K562 (cell line): ENCODE measurements around the gene SDF4. TPM values are rescaled to one million over a fixed set of nuclear protein-coding genes. Genes with fewer than 3 reads are reported as not detected.
A peak's percentile ranks its signal among the peaks of the same experiment; 100 is the strongest.

ENCODE experiments used
- CBFA2T2 ChIP-seq: fragments of 450-650 bp; conservative IDR thresholded peaks from 2 replicates; pipeline ENCODE4 v1.6.1; 2017; ENCODE audit warnings: mild to moderate bottlenecking
- COPS2 ChIP-seq: fragments of 450-650 bp; conservative IDR thresholded peaks from 2 replicates; pipeline ENCODE4 v1.6.1; 2016; ENCODE audit warnings: mild to moderate bottlenecking, moderate library complexity
- CREB5 ChIP-seq: fragments of 250-450 bp; sonication (Bioruptor Pico); IDR thresholded peaks from 2 replicates; pipeline ENCODE4 v1.5.0; 2020; ENCODE audit warnings: mild to moderate bottlenecking
- DLX4 ChIP-seq: fragments of 250-450 bp; sonication (Bioruptor Pico); IDR thresholded peaks from 2 replicates; pipeline ENCODE4 v1.6.1; 2021; ENCODE audit warnings: mild to moderate bottlenecking
- GABPA ChIP-seq: fragments of 200-800 bp; sonication (Bioruptor generic); conservative IDR thresholded peaks from 2 replicates; pipeline ENCODE4 v1.6.1; 2016; ENCODE audit warnings: low read depth, missing genetic modification characterization, missing compliant biosample characterization
- GTF2F1 ChIP-seq: IDR thresholded peaks from 2 replicates; pipeline ENCODE4 v1.6.1; 2011; ENCODE audit warnings: low read depth, low read length, improper control_type of control experiment
- HMBOX1 ChIP-seq: sonication (generic); IDR thresholded peaks from 2 replicates; pipeline ENCODE4 v1.6.1; 2016
- HNRNPLL ChIP-seq: fragments of 200-400 bp; formaldehyde crosslinking; IDR thresholded peaks from 2 replicates; pipeline ENCODE4 v1.6.1; 2017; ENCODE audit warnings: low read length, low read depth, mild to moderate bottlenecking; ENCODE audit not compliant: poor library complexity, severe bottlenecking
- KHSRP ChIP-seq: fragments of 450-650 bp; IDR thresholded peaks from 2 replicates; pipeline ENCODE4 v1.6.1; 2017
- KLF16 ChIP-seq: IDR thresholded peaks from 2 replicates; pipeline ENCODE4 v1.6.1; 2016; ENCODE audit warnings: antibody characterized with exemption
- MEF2D ChIP-seq: conservative IDR thresholded peaks from 2 replicates; pipeline ENCODE4 v1.6.1; 2016; ENCODE audit warnings: low read depth, missing genetic modification characterization, missing compliant biosample characterization
- PRMT5 ChIP-seq: sonication (generic); formaldehyde crosslinking; IDR thresholded peaks from 2 replicates; pipeline ENCODE4 v1.5.0; 2020; ENCODE audit warnings: missing genetic modification reagents
- SRF ChIP-seq, 2 experiments: fragments of 250-450, 450-650 bp in 1 of 2; sonication (Bioruptor Pico) in 1 of 2; sonication (generic) in 1 of 2; formaldehyde crosslinking; IDR thresholded peaks; 2 replicates each; pipeline versions ENCODE4 v1.5.0 to v1.5.1; 2020 to 2022; ENCODE audit warnings: mild to moderate bottlenecking in 1 of 2, missing genetic modification reagents in 1 of 2
- TCF15 ChIP-seq: fragments of 250-450 bp; sonication (Bioruptor Pico); IDR thresholded peaks from 2 replicates; pipeline ENCODE4 v1.8.0; 2022; ENCODE audit warnings: moderate library complexity, mild to moderate bottlenecking, inconsistent platforms
- TRIM28 ChIP-seq: fragments of 450-650 bp; IDR thresholded peaks from 2 replicates; pipeline ENCODE4 v1.6.1; 2017
- ZBTB2 ChIP-seq: fragments of 450-650 bp; IDR thresholded peaks from 2 replicates; pipeline ENCODE4 v1.6.1; 2016; ENCODE audit warnings: antibody characterized with exemption
- ZC3H11A ChIP-seq: IDR thresholded peaks from 2 replicates; pipeline ENCODE4 v1.6.1; 2012; ENCODE audit warnings: low read depth, low read length, improper control_type of control experiment
- ZNF12 ChIP-seq: sonication (generic); formaldehyde crosslinking; IDR thresholded peaks from 2 replicates; pipeline ENCODE4 v1.4.0; 2020; ENCODE audit warnings: mild to moderate bottlenecking, missing genetic modification reagents
- ZNF263 ChIP-seq: sonication (generic); formaldehyde crosslinking; IDR thresholded peaks from 2 replicates; pipeline ENCODE4 v1.8.0; 2022; ENCODE audit warnings: mild to moderate bottlenecking, missing genetic modification reagents, borderline replicate concordance
- ZNF75A ChIP-seq: fragments of 450-650 bp; formaldehyde crosslinking; IDR thresholded peaks from 2 replicates; pipeline ENCODE4 v1.4.0; 2020; ENCODE audit warnings: mild to moderate bottlenecking
- polyA plus RNA-seq, 8 experiments: library from polyadenylated mRNA; depleted of rRNA in 4 of 8; stranded (reverse) in 5 of 8; unstranded in 3 of 8; fragments of >200 nt; fragmentation: Nextera tagmentation in 2 of 8; fragmentation: Illumina TruSeq in 1 of 8; extraction: Ambion mirVana in 2 of 8; extraction: Trizol in 1 of 8; gene quantifications; 2 replicates each; pipeline versions ENCODE4 v1.2.1 to v1.2.3, GENCODE V29; 2011 to 2014; ENCODE audit warnings: inconsistent platforms in 1 of 8, missing spikeins in 1 of 8
- total RNA-seq, 7 experiments: library from RNA; depleted of rRNA in 6 of 7; stranded (reverse); fragments of >200 nt in 6 of 7; fragmentation: Illumina TruSeq in 2 of 7; extraction: Trizol in 2 of 7; gene quantifications; 2 replicates each; pipeline versions ENCODE4 v1.2.1 to v1.2.3, GENCODE V29; 2011 to 2021; ENCODE audit warnings: low replicate concordance in 1 of 7
- TF ChIP-seq, protein P1 (sequence below): fragments of 450-650 bp; formaldehyde crosslinking; IDR thresholded peaks from 2 replicates; pipeline ENCODE4 v1.4.0; 2022; ENCODE audit warnings: missing genetic modification characterization
- TF ChIP-seq, protein P2 (sequence below): fragments of 250-450 bp; sonication (Bioruptor Pico); IDR thresholded peaks from 2 replicates; pipeline ENCODE4 v1.4.0; 2020; ENCODE audit warnings: mild to moderate bottlenecking, moderate library complexity

The SDF4 gene
- total and polyA plus RNA-seq, 9 of the 15 experiments (the other 6 are each of a cell fraction or from before 2014, with no cell fraction given) = 0.35 to 160 (median 65.2) TPM

DNA sequence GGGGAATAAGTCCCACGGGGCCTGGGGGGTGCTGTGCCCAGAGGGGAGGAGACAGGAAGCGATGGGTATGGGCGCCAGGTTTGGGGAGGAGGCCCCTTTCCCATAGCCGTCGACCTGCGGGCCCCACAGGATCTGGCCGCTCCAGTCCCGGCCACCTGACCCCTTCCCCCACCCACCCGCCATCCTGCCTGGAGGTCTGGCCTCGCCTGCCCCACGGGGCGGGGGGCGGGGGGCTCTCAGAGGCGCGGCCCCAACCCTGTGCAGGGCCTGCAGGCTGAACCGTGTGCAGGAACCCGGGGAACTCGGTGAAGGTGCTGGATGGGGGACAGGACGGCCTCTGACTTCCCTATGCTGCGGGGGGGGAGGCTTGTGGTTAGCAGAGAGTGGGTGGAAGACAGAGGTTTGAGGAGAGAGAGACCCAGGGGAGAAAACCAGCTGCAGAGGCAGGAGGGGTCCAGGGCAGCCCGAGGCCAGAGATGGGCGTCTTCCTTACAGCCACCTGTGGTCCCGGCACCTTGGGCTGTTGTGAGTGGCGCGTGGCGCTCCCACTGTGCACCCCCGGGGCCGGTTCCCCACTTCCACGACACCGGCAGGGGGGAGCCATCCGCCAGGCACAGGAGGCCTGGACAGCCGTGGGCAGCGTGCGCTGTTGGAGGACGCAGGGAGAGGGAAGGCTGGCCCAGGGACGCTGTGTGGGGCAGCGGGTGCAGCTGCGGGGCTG lies 22.9 kb downstream of the SDF4 start (continued):
- TF ChIP-seq COPS2 (no peak), ZC3H11A (no peak), KHSRP (no peak), ZNF263 (CRISPR knock-in tag) (no peak), HMBOX1 (no peak), GABPA (tag) (no peak), PRMT5 (CRISPR knock-in tag) (no peak), ZNF75A (CRISPR knock-in tag) (no peak), ZNF12 (CRISPR knock-in tag) (no peak), CBFA2T2 (peak; percentile 31; the same call in 1 of the 2 replicates), CREB5 (no peak), MEF2D (no peak), SRF (CRISPR knock-in tag; IDR thresholded peaks at IDR 0.05) (no peak), TRIM28 (no peak), GTF2F1 (no peak), KLF16 (0 out of 2 replicates have a peak, but pooled peaks have one; percentile 20), TCF15 (CRISPR knock-in tag) (no peak), ZBTB2 (peak; percentile 35; the same call in 1 of the 2 replicates), DLX4 (CRISPR knock-in tag) (no peak), HNRNPLL (no peak)
- TF ChIP-seq, protein P1, sequence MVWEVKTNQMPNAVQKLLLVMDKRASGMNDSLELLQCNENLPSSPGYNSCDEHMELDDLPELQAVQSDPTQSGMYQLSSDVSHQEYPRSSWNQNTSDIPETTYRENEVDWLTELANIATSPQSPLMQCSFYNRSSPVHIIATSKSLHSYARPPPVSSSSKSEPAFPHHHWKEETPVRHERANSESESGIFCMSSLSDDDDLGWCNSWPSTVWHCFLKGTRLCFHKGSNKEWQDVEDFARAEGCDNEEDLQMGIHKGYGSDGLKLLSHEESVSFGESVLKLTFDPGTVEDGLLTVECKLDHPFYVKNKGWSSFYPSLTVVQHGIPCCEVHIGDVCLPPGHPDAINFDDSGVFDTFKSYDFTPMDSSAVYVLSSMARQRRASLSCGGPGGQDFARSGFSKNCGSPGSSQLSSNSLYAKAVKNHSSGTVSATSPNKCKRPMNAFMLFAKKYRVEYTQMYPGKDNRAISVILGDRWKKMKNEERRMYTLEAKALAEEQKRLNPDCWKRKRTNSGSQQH (CRISPR knock-in tag) = no peak
- TF ChIP-seq, protein P2, sequence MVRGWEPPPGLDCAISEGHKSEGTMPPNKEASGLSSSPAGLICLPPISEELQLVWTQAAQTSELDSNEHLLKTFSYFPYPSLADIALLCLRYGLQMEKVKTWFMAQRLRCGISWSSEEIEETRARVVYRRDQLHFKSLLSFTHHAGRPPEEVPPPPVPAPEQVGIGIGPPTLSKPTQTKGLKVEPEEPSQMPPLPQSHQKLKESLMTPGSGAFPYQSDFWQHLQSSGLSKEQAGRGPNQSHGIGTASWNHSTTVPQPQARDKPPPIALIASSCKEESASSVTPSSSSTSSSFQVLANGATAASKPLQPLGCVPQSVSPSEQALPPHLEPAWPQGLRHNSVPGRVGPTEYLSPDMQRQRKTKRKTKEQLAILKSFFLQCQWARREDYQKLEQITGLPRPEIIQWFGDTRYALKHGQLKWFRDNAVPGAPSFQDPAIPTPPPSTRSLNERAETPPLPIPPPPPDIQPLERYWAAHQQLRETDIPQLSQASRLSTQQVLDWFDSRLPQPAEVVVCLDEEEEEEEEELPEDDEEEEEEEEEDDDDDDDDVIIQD = no peak
